ENCODE results near the gene SUCLG2. TPM values are rescaled to one million over a fixed set of nuclear protein-coding genes. Genes with fewer than 3 reads are reported as not detected.

Gene SUCLG2
- polyA plus RNA-seq, 4 donors = 51.3 to 82.7 (median 73.7) TPM

DNA sequence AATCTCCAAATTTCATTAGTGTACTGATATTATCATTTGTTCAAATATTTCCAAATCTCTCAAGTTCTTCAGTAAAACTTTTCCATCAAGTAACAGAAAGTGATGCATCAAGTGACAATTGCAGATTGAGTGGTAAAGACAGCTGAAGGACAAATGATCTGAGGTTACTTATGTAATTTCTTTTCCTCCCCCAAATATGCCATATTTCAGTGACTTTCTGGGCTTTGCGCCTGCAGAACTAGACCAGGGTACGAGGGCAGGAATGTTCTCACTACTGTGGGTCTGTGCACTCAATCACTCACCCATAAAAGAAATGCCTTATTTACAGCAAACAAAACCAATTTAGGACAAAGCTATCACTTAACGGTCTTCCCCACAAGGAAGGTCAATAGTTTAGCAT is 4.7 kb downstream of the SUCLG2 start:
- DNase-seq (ENCODE audit: low read depth in 4 of 4, low spot score in 3 of 4) = no peak

DNA sequence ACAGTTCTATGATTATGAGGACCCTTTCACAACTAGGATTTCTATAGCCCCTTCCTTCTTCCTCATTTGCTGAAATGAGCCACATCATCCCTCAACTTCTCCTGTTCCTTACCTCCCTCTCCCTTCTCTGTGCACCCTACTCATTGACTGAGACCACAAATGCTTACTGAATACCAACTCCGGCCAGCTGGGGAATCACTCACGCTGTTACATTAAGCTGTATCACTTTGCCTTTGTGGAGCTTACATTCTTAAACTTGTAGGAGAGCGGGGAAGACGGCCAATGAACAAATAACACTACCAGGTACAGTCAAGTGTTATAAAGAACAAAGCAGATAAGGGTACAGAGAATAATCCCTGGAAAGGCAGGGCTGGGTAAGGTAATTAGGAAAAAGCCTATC is 5.7 kb downstream of the SUCLG2 start:
- DNase-seq (ENCODE audit: low read depth in 4 of 4, low spot score in 3 of 4) = no peak

DNA sequence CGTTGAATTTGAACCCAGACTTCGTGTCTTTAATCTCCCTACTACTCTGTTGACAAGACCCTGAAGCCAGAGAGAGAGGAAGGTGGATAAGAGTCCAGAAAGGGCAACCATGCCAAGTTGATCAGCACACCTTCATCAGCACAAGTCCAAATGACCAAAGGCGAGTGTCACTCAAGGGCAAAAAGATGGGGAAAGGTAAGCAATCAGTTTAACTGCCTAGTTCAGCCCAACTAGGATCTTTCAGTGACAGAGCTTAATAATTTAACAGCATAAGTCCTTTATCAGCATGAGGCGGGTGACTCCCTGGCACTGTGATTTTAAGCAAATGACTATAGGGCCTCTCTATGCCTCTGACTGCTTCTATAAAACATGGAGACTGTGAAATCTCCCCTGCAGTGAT is 6.2 kb downstream of the SUCLG2 start:
- no peak for DNase-seq (ENCODE audit: low read depth in 4 of 4, low spot score in 3 of 4)

DNA sequence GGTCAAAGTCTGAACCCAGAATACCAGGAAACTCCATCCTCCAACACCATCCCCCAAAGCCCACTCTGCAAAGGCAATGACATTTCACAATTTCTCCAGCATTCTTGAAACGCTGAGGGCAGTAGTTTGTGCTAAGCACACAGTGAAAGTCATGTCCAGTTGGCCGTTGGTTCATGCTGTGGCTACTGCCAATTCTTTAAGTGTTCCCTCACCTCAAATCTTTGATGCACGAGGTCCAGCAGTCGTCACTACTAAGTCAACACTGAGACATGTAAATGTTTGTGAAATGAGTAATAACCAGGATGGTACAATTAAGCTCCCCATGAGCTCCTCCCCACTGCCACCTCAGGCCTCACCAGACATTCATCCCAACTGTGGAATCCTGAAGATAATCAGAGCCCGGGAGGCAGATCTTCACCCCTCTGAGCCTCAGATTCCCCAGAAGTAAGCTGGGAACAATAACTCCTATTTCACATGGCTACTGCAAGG is 7.0 kb downstream of the SUCLG2 start:
- DNase-seq (ENCODE audit: low read depth in 4 of 4, low spot score in 3 of 4) = no peak

DNA sequence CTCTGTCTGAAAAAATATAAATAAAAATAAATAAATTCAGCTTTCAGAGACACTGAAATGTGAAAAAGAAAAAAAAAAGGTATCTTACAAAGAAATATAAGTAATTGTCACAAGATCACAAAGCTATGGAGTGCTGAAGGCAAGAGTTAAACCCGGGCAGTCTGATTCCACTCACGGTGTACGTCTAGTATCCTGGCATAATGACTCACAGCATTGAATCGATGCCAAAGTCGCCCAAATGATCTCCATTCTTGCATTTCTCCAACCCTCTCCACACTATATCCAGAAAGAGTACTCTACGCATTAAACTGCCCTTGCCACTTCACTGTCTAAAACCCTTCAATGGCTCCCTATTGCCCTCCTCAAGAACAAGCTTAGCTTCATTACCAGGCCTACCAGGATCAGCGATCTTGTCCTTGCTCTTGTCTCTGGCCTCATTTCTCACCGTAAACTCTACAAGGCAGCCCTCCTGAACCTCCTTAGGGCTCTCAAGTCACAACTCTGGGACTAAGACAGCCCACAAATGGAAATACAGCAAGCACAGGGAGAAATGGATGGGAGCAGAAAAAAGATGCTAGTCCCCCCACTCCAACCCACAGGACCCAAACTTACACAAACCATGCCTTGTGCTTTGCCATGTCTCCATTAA is 7.7 kb downstream of the SUCLG2 start:
- DNase-seq (ENCODE audit: low read depth in 4 of 4, low spot score in 3 of 4) = no peak

DNA sequence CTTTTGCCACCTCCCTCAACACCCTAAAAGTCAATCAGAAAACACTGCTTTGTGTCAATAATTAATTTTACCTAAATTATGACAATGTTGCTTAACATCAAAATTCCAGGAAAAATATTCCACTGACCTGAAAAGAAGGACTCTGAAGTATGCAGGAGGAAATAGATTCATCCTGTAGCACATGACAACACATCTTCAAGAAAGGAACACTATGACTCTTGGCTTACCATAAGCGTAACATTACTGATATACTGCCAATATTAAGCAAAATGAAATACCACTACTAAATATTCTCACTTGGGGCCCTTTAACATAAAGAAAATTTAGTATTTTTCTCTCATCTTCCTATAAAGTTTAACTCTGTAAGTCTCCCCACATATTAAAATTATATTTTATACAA is 9.6 kb downstream of the SUCLG2 start:
- no peak for DNase-seq (ENCODE audit: low read depth in 4 of 4, low spot score in 3 of 4)

DNA sequence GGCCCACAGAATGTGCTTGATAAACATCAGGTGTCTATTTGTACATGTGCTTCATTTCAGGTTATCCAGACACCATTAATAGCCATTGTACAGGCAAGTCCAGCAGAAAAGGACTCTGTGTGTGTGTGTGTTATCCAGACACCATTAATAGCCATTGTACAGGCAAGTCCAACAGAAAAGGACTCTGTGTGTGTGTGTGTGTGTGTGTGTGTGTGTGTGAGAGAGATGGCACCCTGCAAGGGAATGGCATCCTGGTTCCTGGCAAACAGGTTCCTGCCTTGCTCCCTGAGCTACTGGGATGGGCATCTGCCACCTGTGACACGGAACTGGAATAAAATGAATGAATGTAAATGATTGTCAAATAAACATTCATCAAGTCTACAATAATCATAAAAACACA is 11.7 kb downstream of the SUCLG2 start:
- DNase-seq (ENCODE audit: low read depth in 4 of 4, low spot score in 3 of 4) = no peak

DNA sequence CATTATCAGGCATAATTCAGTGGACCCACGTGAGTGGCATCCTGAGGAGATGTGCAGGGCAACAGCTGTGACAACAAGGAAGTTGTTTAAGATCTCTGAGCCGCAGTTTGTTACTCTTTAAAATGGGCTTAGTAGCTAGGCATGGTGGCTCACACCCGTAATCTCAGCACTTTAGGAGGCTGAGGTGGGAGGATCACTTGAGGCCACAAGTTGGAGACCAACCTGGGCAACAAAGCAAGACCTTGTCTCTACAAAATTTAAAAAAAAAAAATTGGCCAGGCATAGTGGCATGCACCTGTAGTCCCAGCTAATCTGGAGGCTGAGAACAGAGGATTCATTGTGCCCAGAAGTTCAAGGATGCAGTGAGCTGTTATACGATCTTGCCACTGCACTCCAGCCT is 12.2 kb downstream of the SUCLG2 start:
- no peak for DNase-seq (ENCODE audit: low read depth in 4 of 4, low spot score in 3 of 4)

DNA sequence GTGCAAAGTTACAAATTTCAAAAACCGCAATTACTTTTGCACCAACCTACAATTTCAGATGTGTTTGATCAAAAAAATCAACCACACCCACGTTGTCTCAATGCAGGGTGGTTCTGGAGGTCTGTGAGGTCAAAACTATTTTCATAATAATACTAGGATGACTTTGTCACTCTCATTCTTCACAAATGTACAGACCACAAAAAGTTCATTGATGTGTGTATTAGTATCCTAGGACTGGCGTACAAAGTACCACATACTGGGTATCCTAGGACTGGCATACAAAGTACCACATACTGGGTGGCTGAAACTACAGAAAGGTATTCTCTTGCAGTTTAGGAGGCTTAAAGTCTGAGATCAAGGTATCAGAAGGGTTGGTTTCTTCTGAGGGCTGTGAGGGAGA is 13.0 kb downstream of the SUCLG2 start:
- DNase-seq (ENCODE audit: low read depth in 4 of 4, low spot score in 3 of 4) = no peak

DNA sequence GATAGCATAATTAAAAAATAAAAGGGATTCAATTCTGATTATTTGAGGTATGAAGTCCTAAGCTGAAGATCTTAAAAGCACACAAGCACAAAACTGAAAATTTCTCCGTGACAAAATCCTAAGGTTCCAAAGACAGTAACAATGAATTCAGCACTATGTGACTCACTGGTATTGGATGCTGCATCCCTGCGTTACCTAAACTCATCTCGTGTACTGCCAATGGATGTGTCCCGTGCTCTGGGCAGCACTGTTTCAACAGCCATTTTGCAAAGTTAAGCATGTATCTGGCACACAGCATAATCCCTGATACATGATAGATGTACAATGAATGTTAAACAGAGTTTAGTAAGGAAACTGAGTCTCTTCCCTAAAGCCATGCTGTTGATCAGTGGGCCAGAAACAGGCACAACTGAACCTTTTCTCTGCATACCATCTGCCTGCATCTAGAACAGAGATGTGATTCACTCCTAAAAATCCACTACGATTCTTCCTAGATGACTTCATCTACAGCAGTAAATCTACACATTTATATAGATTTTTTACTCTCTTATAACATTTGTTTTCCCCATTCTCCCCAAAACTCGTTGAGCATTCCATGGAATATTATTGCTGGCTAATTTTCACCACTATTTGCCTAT is 14.3 kb downstream of the SUCLG2 start:
- DNase-seq (ENCODE audit: low read depth in 4 of 4, low spot score in 3 of 4) = no peak

DNA sequence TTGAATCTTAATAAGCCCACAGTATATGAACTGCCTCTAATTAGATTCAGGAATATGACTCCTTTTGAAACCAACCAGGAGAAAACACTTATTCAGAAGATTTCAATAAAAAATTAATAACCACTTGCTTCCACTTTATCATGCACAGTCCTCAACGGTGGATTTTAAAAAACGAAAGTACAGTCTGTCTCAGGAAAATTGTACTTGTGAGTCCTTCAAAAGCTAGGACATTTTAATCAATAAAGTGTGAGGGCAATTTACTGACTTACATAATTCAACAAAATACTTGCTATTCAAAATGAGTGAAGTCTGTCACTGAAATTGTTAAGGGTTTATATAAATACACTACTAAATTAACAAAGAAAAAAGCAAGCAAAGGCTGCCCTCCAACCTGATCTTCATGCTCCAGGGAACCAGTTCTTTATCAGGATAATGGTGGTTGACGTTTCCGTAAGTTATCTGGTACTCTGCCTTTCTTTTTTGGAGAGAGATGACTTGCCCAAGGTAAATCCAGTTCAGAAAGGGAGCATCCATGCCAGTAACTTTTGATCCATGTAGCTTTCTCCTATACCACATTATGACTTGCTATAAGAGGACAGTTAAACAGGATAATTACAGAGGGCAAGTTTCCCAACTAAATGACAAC is 17.0 kb downstream of the SUCLG2 start:
- DNase-seq (ENCODE audit: low read depth in 4 of 4, low spot score in 3 of 4) = no peak

DNA sequence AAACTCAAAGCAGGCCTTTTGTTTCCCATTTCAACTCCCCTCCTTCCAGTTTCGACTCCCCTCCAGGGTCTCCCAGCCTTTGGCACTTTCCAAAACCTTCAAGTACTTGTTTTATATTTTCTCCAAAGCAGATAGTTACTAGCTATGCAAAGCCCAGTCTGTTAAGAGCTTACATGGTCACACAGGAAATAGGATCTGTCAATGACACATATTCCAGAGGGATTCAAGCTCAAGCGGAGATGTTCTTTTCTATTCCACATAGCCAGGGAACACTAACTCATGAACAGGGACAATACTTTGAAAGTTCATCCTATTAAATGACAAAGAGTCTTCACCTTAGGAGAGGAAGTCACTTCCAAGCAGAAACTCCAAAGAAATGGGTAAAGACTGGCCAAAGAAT is 18.6 kb downstream of the SUCLG2 start:
- no peak for DNase-seq (ENCODE audit: low read depth in 4 of 4, low spot score in 3 of 4)

DNA sequence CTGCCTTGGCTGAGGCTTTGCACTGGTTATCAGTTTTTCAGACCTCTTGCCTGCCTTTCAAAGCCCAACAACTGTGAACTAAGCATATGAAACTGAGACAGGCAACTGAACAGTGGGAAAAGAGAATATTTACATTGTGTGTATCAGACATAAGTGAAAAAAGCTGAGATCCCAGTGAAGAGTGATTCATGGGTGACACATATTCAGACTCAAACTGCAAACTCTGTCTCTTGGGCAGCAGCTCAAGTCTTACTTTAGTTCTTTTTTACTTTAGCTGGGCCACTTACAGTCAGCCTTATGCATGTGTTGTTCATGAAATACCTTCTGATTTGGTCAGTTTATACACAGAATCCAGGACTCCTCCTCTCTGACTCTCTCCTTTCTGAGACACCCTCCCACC is 19.2 kb downstream of the SUCLG2 start:
- no peak for DNase-seq (ENCODE audit: low read depth in 4 of 4, low spot score in 3 of 4)

DNA sequence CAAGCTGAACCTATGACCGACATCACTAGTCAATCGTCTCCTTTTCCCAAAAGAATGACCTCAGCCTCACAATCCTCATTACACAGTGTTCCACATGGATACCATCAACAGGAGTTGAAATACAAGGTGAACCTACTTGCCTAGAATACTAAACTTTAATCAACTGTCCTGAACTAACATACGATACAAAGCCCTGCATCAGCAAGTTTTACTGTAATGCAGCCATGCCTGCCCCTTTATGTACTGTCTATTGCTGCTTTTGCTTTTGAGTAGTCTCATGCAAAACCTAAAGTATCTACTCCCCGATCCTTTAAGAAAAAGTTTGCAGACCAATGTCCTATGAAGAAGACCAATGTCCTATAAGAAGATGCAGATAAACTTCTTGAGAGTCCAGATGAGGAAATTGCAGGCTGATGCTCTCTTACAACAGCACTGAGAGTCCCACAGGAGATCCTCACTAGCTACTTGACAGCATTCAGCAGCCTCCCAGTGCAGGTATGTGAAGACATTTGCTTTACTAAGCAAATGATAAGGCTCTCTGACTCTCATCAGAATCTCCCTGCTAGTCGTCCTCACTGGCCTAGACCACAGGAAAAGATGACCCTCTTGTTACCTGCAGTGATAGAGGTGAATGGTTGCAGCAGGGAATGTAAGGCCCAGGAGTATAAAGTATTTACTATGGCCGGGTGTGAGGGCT is 23.6 kb downstream of the SUCLG2 start:
- no peak for DNase-seq (ENCODE audit: low read depth in 4 of 4, low spot score in 3 of 4)

DNA sequence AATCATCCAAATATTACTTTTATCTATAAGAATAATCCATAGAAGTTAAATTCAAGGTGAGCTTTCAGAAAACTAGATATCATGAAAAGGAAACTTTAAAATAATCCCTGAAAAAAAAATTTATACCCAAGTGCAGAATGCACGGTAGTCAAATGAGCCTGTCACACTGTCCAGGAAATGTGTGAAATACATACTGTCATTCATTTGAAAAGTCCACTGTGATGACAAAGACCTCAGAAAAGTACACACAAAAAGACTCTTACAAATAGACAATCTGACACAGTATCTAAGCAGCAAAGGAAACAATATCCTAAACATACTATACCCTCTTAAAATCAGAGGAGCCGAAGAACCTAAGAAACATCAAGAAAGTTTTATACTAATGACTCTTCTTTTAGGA is 29.7 kb downstream of the SUCLG2 start:
- DNase-seq (ENCODE audit: low read depth in 4 of 4, low spot score in 3 of 4) = no peak

DNA sequence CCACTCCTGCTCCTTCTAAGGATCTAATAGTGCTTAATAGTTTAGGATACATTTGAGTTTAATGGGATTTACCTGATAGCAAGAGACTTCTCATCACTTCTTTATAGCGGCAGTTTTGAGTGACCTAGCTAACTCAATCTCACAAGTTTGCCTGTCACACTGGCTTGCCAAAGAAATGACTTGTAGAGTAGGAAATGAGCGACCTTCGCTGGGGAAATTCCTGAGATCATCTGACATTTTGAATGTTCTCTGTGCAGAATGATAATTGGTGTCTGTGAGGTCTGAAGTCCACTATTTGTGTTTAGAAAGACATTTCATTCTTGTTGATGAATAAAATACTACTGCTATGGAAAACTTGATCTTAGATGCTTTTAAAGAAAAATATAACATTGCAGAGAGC is 30.3 kb downstream of the SUCLG2 start:
- DNase-seq (ENCODE audit: low read depth in 4 of 4, low spot score in 3 of 4) = no peak

DNA sequence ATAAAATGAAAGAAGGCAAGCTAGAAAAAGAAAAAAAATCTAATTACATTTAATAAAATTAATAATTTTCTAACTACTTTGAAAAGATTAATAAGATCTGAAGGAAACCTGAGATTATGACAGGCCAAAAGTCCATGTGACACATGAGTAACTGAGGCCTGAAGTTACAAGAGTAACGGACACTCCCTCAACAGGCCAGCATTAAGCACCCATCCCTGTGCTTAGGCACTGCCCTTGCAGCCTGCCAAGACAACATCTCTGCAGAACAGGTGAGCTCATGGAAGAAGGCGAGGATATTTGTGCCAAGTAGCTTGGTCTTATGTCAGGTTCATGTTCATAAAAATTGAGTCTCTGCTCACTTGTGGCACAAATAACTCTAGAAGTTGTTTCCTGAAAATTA is 31.8 kb downstream of the SUCLG2 start:
- no peak for DNase-seq (ENCODE audit: low read depth in 4 of 4, low spot score in 3 of 4)

DNA sequence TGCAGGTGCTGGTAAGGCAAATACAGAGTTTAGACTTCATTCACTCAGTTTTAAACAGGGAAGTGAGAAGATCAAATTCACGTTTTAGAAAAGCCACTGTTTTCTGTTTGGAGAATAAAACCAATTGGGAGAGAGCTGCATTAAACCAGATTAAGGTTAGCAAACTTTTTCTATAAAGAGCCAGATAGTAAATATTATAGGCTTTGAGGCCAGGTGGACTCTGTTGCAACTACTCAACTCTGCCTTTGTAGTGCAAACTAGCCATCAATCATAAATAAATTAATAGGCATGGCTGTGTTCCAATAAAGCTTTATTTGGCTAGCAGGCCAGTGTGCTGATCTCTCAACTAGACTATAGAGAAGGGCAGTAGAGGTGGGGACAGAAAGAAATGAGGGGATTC is 33.5 kb downstream of the SUCLG2 start:
- DNase-seq (ENCODE audit: low read depth in 4 of 4, low spot score in 3 of 4) = no peak

DNA sequence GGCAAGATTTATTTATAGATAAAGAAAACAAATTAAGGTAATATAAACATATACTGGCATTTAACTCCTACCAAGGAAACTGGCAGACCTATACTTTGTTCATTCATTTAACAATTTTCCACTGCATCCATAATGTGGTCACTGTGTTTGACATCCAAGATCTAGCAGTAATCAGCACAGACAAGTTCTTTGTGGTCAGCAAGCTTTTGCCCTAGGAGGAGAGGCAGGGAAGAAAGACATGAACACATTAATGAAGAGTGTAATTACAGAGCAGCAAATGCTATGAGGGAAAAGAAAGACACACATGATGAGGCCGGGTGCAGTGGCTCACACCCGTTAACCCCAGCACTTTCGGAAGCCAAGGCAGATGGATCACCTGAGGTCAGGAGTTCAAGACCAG is 34.4 kb downstream of the SUCLG2 start:
- DNase-seq (ENCODE audit: low read depth in 4 of 4, low spot score in 3 of 4) = no peak

DNA sequence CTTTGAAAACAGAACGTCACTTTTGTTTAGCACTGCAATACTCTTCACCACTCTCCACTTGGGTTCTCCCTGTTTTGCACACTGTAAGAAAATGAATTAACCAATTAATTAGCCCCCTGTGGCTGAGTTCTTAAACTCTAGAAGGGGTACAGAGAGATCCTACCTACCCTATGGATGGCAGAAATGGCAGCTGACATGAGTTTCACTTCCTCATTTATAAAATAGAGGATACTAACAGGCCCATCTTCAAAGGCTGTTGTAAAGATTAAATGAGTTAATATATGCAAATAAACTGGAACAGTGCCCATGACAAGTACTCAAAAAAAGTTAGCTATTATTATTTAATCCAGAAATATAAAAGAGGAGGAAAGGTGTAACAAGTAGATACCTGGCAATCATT is 36.9 kb downstream of the SUCLG2 start:
- no peak for DNase-seq (ENCODE audit: low read depth in 4 of 4, low spot score in 3 of 4)

DNA sequence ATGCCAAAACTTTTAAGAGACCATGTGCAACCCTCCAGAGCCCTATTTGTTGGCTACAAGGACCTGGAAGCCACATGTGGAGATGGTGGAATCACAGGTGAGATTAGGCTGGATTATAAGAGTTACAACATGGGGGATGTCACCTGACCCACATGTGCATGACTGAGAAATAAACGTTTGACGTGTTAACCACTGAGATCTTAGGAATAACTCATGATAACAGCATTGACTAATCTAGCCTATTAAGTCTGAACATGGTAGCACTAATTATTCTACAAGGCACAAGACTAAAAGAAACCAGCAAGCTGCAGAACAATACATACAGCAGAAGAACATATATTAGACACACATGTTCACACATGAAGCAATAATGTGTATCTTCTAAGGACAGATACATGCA is 38.4 kb downstream of the SUCLG2 start:
- DNase-seq (ENCODE audit: low read depth in 4 of 4, low spot score in 3 of 4) = no peak

DNA sequence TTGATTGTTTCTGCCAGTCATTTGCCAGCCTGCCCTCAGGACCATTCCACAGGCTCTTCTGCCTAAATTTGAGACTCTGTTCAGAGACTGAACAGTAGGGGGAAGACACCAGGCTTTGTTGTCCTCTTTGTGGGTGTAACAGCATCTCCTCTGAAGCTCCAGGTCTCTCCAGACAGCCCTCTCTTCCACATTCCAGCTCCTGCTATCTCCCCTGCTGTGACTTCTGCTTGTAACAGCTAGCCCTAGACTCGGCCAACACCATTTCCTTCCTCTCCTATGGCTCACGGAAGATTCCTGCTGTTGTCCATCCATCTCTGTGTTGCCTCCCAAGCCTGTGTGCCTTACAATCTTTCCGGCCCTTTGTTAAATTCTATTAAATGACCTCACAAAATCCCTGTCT is 40.2 kb downstream of the SUCLG2 start:
- DNase-seq (ENCODE audit: low read depth in 4 of 4, low spot score in 3 of 4) = no peak

All from left renal pelvis (tissue), 4 donors.